OCI-LY7 (cell line): ENCODE data around the gene ATL2. TPM values are rescaled to one million over a fixed set of nuclear protein-coding genes. Genes with fewer than 3 reads are reported as not detected.

Experiments
- BruUV-seq: library from RNA; stranded (reverse); fragments of 400-500 nt; replicated peaks from 2 replicates; lab custom pipeline; 2021; lab: Mats Ljungman, UMichigan
- CTCF ChIA-PET: fragments of 300-600 bp; sonication (Branson Sonifier 250); formaldehyde crosslinking; loops from one replicate; lab custom pipeline; 2022; ENCODE audit warnings: antibody characterized with exemption; ENCODE audit not compliant: unreplicated experiment; lab: Charles Lee
- POLR2A ChIA-PET: fragments of 300-600 bp; sonication (Branson Sonifier 250); formaldehyde crosslinking; loops from one replicate; lab custom pipeline; 2022; ENCODE audit warnings: antibody characterized with exemption; lab: Charles Lee
- DNase-seq: peaks from one replicate; pipeline ENCODE4 v3.0.0-alpha.2; 2015; ENCODE audit warnings: low spot score
- H2AFZ ChIP-seq: fragments of 200-600 bp; sonication (generic), shearing (Covaris generic); 2 replicates; pipeline ENCODE4 v1.6.1; 2014; ENCODE audit warnings: mild to moderate bottlenecking, antibody characterized with exemption, low read length, moderate library complexity
- H3K27ac ChIP-seq: fragments of 200-600 bp; sonication (generic); 2 replicates; pipeline ENCODE4 v1.5.1; 2014; ENCODE audit warnings: mixed run types, low read depth, mild to moderate bottlenecking, moderate library complexity, low read length, inconsistent platforms; ENCODE audit not compliant: poor library complexity, severe bottlenecking
- H3K36me3 ChIP-seq: fragments of 200-600 bp; sonication (generic); 2 replicates; pipeline ENCODE4 v1.6.1; 2014; ENCODE audit warnings: mild to moderate bottlenecking, antibody characterized with exemption, low read length, moderate library complexity, mixed read lengths; ENCODE audit not compliant: insufficient read depth
- H3K4me1 ChIP-seq: fragments of 200-600 bp; sonication (generic); 2 replicates; pipeline ENCODE4 v1.5.1; 2014; ENCODE audit warnings: mild to moderate bottlenecking, low read length; ENCODE audit not compliant: insufficient read depth, poor library complexity, severe bottlenecking
- H3K4me2 ChIP-seq: fragments of 200-600 bp; sonication (generic); 2 replicates; pipeline ENCODE4 v1.6.1; 2014; ENCODE audit warnings: mild to moderate bottlenecking, low read length
- H3K4me3 ChIP-seq: fragments of 200-600 bp; sonication (generic); 2 replicates; pipeline ENCODE4 v1.5.1; 2014; ENCODE audit warnings: mild to moderate bottlenecking, low read depth, low read length; ENCODE audit not compliant: poor library complexity, severe bottlenecking
- H3K79me2 ChIP-seq: fragments of 200-600 bp; sonication (generic); 2 replicates; pipeline ENCODE4 v1.6.1; 2016; ENCODE audit warnings: low read depth, mild to moderate bottlenecking, low read length, moderate library complexity, mixed read lengths; ENCODE audit not compliant: insufficient read depth
- H3K9me2 ChIP-seq: fragments of 200-600 bp; sonication (generic); 2 replicates; pipeline ENCODE4 v1.6.1; 2016; ENCODE audit warnings: mild to moderate bottlenecking, low read length, mixed read lengths; ENCODE audit not compliant: insufficient read depth
- H3K9me3 ChIP-seq: fragments of 200-600 bp; sonication (generic); 2 replicates; pipeline ENCODE4 v1.6.1; 2014; ENCODE audit warnings: mild to moderate bottlenecking, mixed run types, low read length, mixed read lengths
- H4K20me1 ChIP-seq: fragments of 200-600 bp; sonication (generic); 2 replicates; pipeline ENCODE4 v1.6.1; 2014; ENCODE audit warnings: mild to moderate bottlenecking, antibody characterized with exemption, low read length, moderate library complexity, mixed read lengths; ENCODE audit not compliant: insufficient read depth
- CTCF ChIP-seq: fragments of 200-600 bp; sonication (generic); conservative IDR thresholded peaks from 2 replicates; pipeline ENCODE4 v1.5.1; 2014; ENCODE audit warnings: mild to moderate bottlenecking, antibody characterized with exemption, low read length, moderate library complexity, mixed read lengths
- EZH2phosphoT487 ChIP-seq: fragments of 200-600 bp; sonication (generic); IDR thresholded peaks from 2 replicates; pipeline ENCODE4 v1.6.1; 2018; ENCODE audit warnings: low read depth, borderline replicate concordance, mild to moderate bottlenecking, mixed run types, antibody characterized with exemption, low read length, moderate library complexity, mixed read lengths
- intact Hi-C: fragments of 100-400 bp; cut with micrococcal nuclease; formaldehyde crosslinking; loops from one replicate; pipeline ENCODE4 v1.10.0; 2022; ENCODE audit not compliant: unreplicated experiment
- total RNA-seq, 2 experiments: library from RNA; depleted of rRNA in 1 of 2; stranded (reverse); fragments of >200 nt in 1 of 2; shearing (Covaris generic) in 1 of 2; gene quantifications; 2 replicates each; pipeline ENCODE4 v1.2.3, GENCODE V29; 2014 to 2022

Gene ATL2
- total RNA-seq, 2 experiments from 2014 or later: 135 to 142 TPM

GRCh38 chr2:38298539-38298938 is 78.5 kb downstream of the ATL2 start:
- ChIA-PET POLR2A (no interaction called here), CTCF (no interaction called here)
- no TSS peak for BruUV-seq

DNA sequence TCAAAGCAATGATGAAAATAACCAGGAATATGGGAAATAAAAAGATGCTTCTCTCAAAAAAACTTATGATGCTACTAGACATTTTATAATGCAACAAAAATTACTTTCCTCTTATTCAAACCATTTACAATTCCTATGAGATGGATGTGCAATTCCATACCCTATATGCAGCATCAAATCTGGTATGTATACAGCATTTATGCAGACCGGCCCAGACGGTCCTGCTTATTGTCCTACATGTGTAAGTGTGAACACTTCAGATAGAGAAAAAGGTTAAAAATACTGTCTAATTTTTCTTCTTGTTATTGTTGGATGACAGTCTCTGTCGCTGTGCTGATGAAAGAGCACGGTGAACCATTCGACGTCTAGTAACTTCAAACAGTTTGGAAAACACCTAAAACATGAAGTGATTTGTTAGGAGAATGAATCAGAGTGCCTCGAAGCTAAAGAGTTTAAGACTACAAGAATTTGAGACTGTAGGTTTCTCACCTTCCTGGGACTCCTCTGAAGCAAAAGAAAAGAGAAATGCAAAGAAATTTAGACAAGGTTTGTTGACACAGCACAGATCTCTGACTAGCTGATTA is 80.8 kb downstream of the ATL2 start:
- Histone ChIP-seq H3K4me2 (no peak overlapping the region), H2AFZ (no peak overlapping the region), H3K4me3 (no peak overlapping the region), H3K27ac (no peak overlapping the region), H3K79me2 (peaks cover 8% of the 10 kb centered on the region; the same call in 1 of the 2 replicates), H3K9me2 (no peaks in the 10 kb centered on the region), H3K36me3 (peaks cover 81% of the 10 kb centered on the region), H3K4me1 (peaks cover 13% of the 10 kb centered on the region), H3K9me3 (no peaks in the 10 kb centered on the region), H4K20me1 (no peaks in the 10 kb centered on the region)
- DNase-seq: no peak
- TF ChIP-seq EZH2phosphoT487: no peak
- no peak for TF ChIP-seq CTCF
- ChIA-PET POLR2A (interaction anchor here (1.0 kb wide), 1 partner anchor 221 kb away, joined by 3 read pairs; no protein-coding TSS in a partner anchor), CTCF (no interaction called here)
- intact Hi-C loops: no loop called here
- no TSS peak for BruUV-seq

More at GRCh38 chr2:38298539-38298938, 78.5 kb downstream of the ATL2 start:
- H3K4me1 ChIP-seq: peaks cover 24% of the 10 kb centered on the region
- TF ChIP-seq CTCF (no peak), EZH2phosphoT487 (no peak)
- H2AFZ ChIP-seq: no peak overlapping the region
- no peaks in the 10 kb centered on the region for H4K20me1 ChIP-seq
- no peak overlapping the region for H3K27ac ChIP-seq
- peaks cover 18% of the 10 kb centered on the region; the same call in 1 of the 2 replicates for H3K79me2 ChIP-seq
- no peak overlapping the region for H3K4me3 ChIP-seq
- peaks cover 96% of the 10 kb centered on the region for H3K36me3 ChIP-seq
- intact Hi-C loops: no loop called here
- H3K9me3 ChIP-seq: no peaks in the 10 kb centered on the region
- no peak overlapping the region for H3K4me2 ChIP-seq
- no peaks in the 10 kb centered on the region for H3K9me2 ChIP-seq
- no peak for DNase-seq

GRCh38 chr2:38294597-38294996 is 82.5 kb downstream of the ATL2 start:
- no peak for DNase-seq
- POLR2A ChIA-PET: interaction anchor here (0.7 to 1.5 kb wide), 4 partner anchors 12 to 1035 kb away, joined by 3 to 5 read pairs (median 4); no protein-coding TSS in a partner anchor
- H3K9me2 ChIP-seq: no peaks in the 10 kb centered on the region
- H3K79me2 ChIP-seq: no peaks in the 10 kb centered on the region
- H3K4me2 ChIP-seq: no peak overlapping the region
- H3K4me1 ChIP-seq: peaks cover 13% of the 10 kb centered on the region
- H3K27ac ChIP-seq: no peak overlapping the region
- no TSS peak for BruUV-seq
- no peaks in the 10 kb centered on the region for H3K9me3 ChIP-seq
- H3K4me3 ChIP-seq: no peak overlapping the region
- TF ChIP-seq CTCF (no peak), EZH2phosphoT487 (no peak)
- CTCF ChIA-PET: no interaction called here
- intact Hi-C loops: no loop called here
- H4K20me1 ChIP-seq: no peaks in the 10 kb centered on the region
- no peak overlapping the region for H2AFZ ChIP-seq
- peaks cover 65% of the 10 kb centered on the region for H3K36me3 ChIP-seq
